ENCODE data around the gene HLA-DRA. TPM values are rescaled to one million over a fixed set of nuclear protein-coding genes. Genes with fewer than 3 reads are reported as not detected.

HLA-DRA gene
- polyA plus RNA-seq, 1 donor from 2014 or later, result not detected

GRCh38 chr6:32424589-32425300 is 14.9 kb upstream of the HLA-DRA start:
- H4K20me1 ChIP-seq (ENCODE audit: insufficient read depth), result no peaks in the 10 kb centered on the region
- H2AFZ ChIP-seq (ENCODE audit: low read depth, low read length), result no peak overlapping the region
- no peaks in the 10 kb centered on the region for H3K36me3 ChIP-seq (ENCODE audit: insufficient read depth, low read length)
- H3K27me3 ChIP-seq (ENCODE audit: insufficient read depth, low read depth, low read length), result no peaks in the 10 kb centered on the region
- H3F3A ChIP-seq (ENCODE audit: insufficient read depth, low read length, poor library complexity, severe bottlenecking), result no peaks in the 10 kb centered on the region
- no peak overlapping the region for H3K4me2 ChIP-seq (ENCODE audit: low read length)
- no peaks in the 10 kb centered on the region for H3K9me2 ChIP-seq (ENCODE audit: insufficient read depth, low read length)
- H3K79me2 ChIP-seq (replicated peaks; ENCODE audit: insufficient read depth, low read length), result no peaks in the 10 kb centered on the region
- H3K9ac ChIP-seq (ENCODE audit: low read length), result no peak overlapping the region
- no peak overlapping the region for H3K27ac ChIP-seq (ENCODE audit: low read length)
- TF ChIP-seq MXI1 (conservative IDR thresholded peaks at IDR 0.05; ENCODE audit: poor library complexity, severe bottlenecking) (no peak), REST (IDR thresholded peaks at IDR 0.05; ENCODE audit: borderline replicate concordance) (no peak), POLR2AphosphoS5 (IDR thresholded peaks at IDR 0.05) (no peak), CTCF (IDR thresholded peaks at IDR 0.05; ENCODE audit: poor library complexity, severe bottlenecking) (no peak)
- H3K9me3 ChIP-seq (ENCODE audit: low read length), result no peaks in the 10 kb centered on the region
- no peak overlapping the region for H3K4me3 ChIP-seq (ENCODE audit: low read length)

- no peak overlapping the region for H3K27ac ChIP-seq (ENCODE audit: low read length)
- no peaks in the 10 kb centered on the region for H4K20me1 ChIP-seq (ENCODE audit: insufficient read depth)
- no peaks in the 10 kb centered on the region for H3K9me3 ChIP-seq (ENCODE audit: low read length)
- no peaks in the 10 kb centered on the region for H3K36me3 ChIP-seq (ENCODE audit: insufficient read depth, low read length)
- H3K27me3 ChIP-seq (ENCODE audit: insufficient read depth, low read depth, low read length), result no peaks in the 10 kb centered on the region
- no peak overlapping the region for H3K4me2 ChIP-seq (ENCODE audit: low read length)
- H2AFZ ChIP-seq (ENCODE audit: low read depth, low read length), result no peak overlapping the region
- H3K79me2 ChIP-seq (replicated peaks; ENCODE audit: insufficient read depth, low read length), result no peaks in the 10 kb centered on the region
- H3K9ac ChIP-seq (ENCODE audit: low read length), result no peak overlapping the region
- H3K9me2 ChIP-seq (ENCODE audit: insufficient read depth, low read length), result no peaks in the 10 kb centered on the region
- H3K4me3 ChIP-seq (ENCODE audit: low read length), result no peak overlapping the region
- H3F3A ChIP-seq (ENCODE audit: insufficient read depth, low read length, poor library complexity, severe bottlenecking), result no peaks in the 10 kb centered on the region
- TF ChIP-seq SMC3 (conservative IDR thresholded peaks at IDR 0.05; ENCODE audit: poor library complexity) (no peak), CTCF (IDR thresholded peaks at IDR 0.05; ENCODE audit: poor library complexity, severe bottlenecking) (no peak), EZH2 (IDR thresholded peaks at IDR 0.05; ENCODE audit: borderline replicate concordance, insufficient read depth, low read length, poor library complexity, severe bottlenecking) (no peak), MXI1 (conservative IDR thresholded peaks at IDR 0.05; ENCODE audit: poor library complexity, severe bottlenecking) (no peak), POLR2AphosphoS5 (IDR thresholded peaks at IDR 0.05) (no peak), EP300 (conservative IDR thresholded peaks at IDR 0.05; ENCODE audit: poor library complexity, severe bottlenecking) (no peak), RAD21 (conservative IDR thresholded peaks at IDR 0.05) (no peak), TAF1 (IDR thresholded peaks at IDR 0.05; ENCODE audit: low read depth) (no peak), REST (IDR thresholded peaks at IDR 0.05; ENCODE audit: borderline replicate concordance) (no peak)
Observed at GRCh38 chr6:32426338-32426737, 13.3 kb upstream of the HLA-DRA start.

All from neural cell (in vitro differentiated cells).